ENCODE measurements around the gene PLEKHA7. TPM values are rescaled to one million over a fixed set of nuclear protein-coding genes. Genes with fewer than 3 reads are reported as not detected.

PLEKHA7 gene
- total and polyA plus RNA-seq, 7 donors, result 0.74 to 2.6 (median 1.2) TPM

- Histone ChIP-seq H3K4me1 (no peaks in the 10 kb centered on the region), H3K4me3 (no peak overlapping the region), H3K27ac (no peak overlapping the region), H3K36me3 (ENCODE audit: insufficient read depth in 1 of 2, low read depth in 1 of 2) (no peaks in the 10 kb centered on the region), H3K9me3 (no peaks in the 10 kb centered on the region), H3K27me3 (ENCODE audit: insufficient read depth in 3 of 3, low read length in 2 of 3) (no peaks in the 10 kb centered on the region)
- no peak for ATAC-seq
- intact Hi-C loops (cut with DNase I), result no loop called here
- no peak for DNase-seq
- 50 to 89% (median 76%) methylated on average over 1 of the region's 1 CpG for WGBS, 3 donors
- TF ChIP-seq CTCF (IDR thresholded peaks at IDR 0.05), result no peak
Observed at GRCh38 chr11:16844268-16844771, 169.9 kb downstream of the PLEKHA7 start.

GRCh38 chr11:16843294-16843693 lies 170.9 kb downstream of the PLEKHA7 start:
- intact Hi-C loops (cut with DNase I), result no loop called here
- ATAC-seq, result no peak

DNA sequence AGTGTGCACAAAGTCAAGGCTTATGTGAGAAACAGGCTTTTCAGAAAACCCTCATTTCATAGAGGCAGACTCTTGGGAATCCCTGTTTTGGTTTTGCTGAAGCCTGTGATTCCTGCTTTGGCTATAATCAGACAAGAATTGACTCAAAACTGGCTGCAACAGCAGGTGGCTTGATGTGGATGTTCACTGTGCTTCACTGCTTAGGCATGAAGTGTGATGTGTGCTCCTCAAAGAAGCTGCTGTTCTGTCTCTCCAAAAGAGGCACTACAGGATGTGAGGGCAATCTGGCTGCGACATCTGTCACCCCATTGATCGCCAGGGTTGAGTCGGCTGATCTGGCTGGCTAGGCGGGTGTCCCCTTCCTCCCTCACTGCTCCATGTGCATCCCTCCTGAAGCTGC lies 172.2 kb downstream of the PLEKHA7 start:
- Histone ChIP-seq H3K4me3 (no peak overlapping the region), H3K36me3 (ENCODE audit: insufficient read depth in 1 of 2, low read depth in 1 of 2) (no peaks in the 10 kb centered on the region), H3K27me3 (ENCODE audit: insufficient read depth in 3 of 3, low read length in 2 of 3) (no peaks in the 10 kb centered on the region), H3K27ac (no peak overlapping the region), H3K4me1 (no peaks in the 10 kb centered on the region), H3K9me3 (no peaks in the 10 kb centered on the region)
- ATAC-seq, result no peak
- TF ChIP-seq CTCF (IDR thresholded peaks at IDR 0.05), result no peak
- intact Hi-C loops (cut with DNase I), result no loop called here
- 84 to 94% (median 91%) methylated on average over 4 of the region's 4 CpGs for whole genome bisulfite sequencing, 3 donors
- DNase-seq, result no peak

More at GRCh38 chr11:16843294-16843693, 170.9 kb downstream of the PLEKHA7 start:
- no peak for DNase-seq
- H3K4me3 ChIP-seq, result no peak overlapping the region
- H3K36me3 ChIP-seq (ENCODE audit: insufficient read depth in 1 of 2, low read depth in 1 of 2), result no peaks in the 10 kb centered on the region
- H3K9me3 ChIP-seq, result no peaks in the 10 kb centered on the region
- no peaks in the 10 kb centered on the region for H3K27me3 ChIP-seq (ENCODE audit: insufficient read depth in 3 of 3, low read length in 2 of 3)
- H3K27ac ChIP-seq, result no peak overlapping the region
- TF ChIP-seq CTCF (IDR thresholded peaks at IDR 0.05), result no peak
- H3K4me1 ChIP-seq, result no peaks in the 10 kb centered on the region

GRCh38 chr11:16841481-16841880 lies 172.7 kb downstream of the PLEKHA7 start:
- Histone ChIP-seq H3K9me3 (no peaks in the 10 kb centered on the region), H3K4me3 (no peak overlapping the region), H3K4me1 (no peaks in the 10 kb centered on the region), H3K36me3 (ENCODE audit: insufficient read depth in 1 of 2, low read depth in 1 of 2) (no peaks in the 10 kb centered on the region), H3K27me3 (ENCODE audit: insufficient read depth in 3 of 3, low read length in 2 of 3) (no peaks in the 10 kb centered on the region), H3K27ac (no peak overlapping the region)
- no peak for TF ChIP-seq CTCF (IDR thresholded peaks at IDR 0.05)
- WGBS, 3 donors, result 93 to 96% (median 95%) methylated on average over 9 of the region's 9 CpGs
- DNase-seq (no peak), ATAC-seq (no peak)
- intact Hi-C loops (cut with DNase I), result no loop called here

GRCh38 chr11:16840951-16841350 lies 173.3 kb downstream of the PLEKHA7 start:
- ATAC-seq, result no peak
- TF ChIP-seq CTCF (IDR thresholded peaks at IDR 0.05), result no peak
- H3K9me3 ChIP-seq, result no peaks in the 10 kb centered on the region
- no peaks in the 10 kb centered on the region for H3K36me3 ChIP-seq (ENCODE audit: insufficient read depth in 1 of 2, low read depth in 1 of 2)
- WGBS, 3 donors, result 94 to 99% (median 95%) methylated on average over 2 of the region's 2 CpGs
- no peaks in the 10 kb centered on the region for H3K27me3 ChIP-seq (ENCODE audit: insufficient read depth in 3 of 3, low read length in 2 of 3)
- H3K4me1 ChIP-seq, result no peaks in the 10 kb centered on the region
- intact Hi-C loops (cut with DNase I), result no loop called here
- no peak for DNase-seq
- no peak overlapping the region for H3K4me3 ChIP-seq
- H3K27ac ChIP-seq, result no peak overlapping the region
